ENCODE results near the gene ZNF587.
"Not testable (repeated sequence)": the region's sequence is repeated elsewhere in the genome, so short reads cannot be mapped to it uniquely, and the experiment has no call there.

The ZNF587 gene

GRCh38 chr19:57849666-57850473, at the start of gene ZNF587:
TSS of gene ZNF587 (plus strand) at chr19:57849859. CDS start at chr19:57850039, 180 bp downstream.
- H3K4me1 ChIP-seq; H3K9me3 ChIP-seq; H3K27me3 ChIP-seq (ENCODE audit: low read depth); in situ Hi-C loops (cut with MboI; ENCODE audit: low sequenced_read_pairs): not testable (repeated sequence)
- peak; percentile 83 for DNase-seq (ENCODE audit: low spot score in 2 of 2)
- peaks cover 28% of the 10 kb centered on the region for H3K36me3 ChIP-seq (replicated peaks)
- H3K4me3 ChIP-seq: peak within 1 kb of the TSS; percentile 55

GRCh38 chr19:57800696-57801095, 49.0 kb upstream of the ZNF587 start:
- no peaks in the 10 kb centered on the region; the same call in 1 of the 2 replicates for H3K36me3 ChIP-seq (replicated peaks)
- no peaks in the 10 kb centered on the region for H3K27me3 ChIP-seq (ENCODE audit: low read depth)
- H3K4me3 ChIP-seq: no peak overlapping the region
- in situ Hi-C loops (cut with MboI; ENCODE audit: low sequenced_read_pairs): no loop called here
- no peak for DNase-seq (ENCODE audit: low spot score in 2 of 2)
- 0 out of 2 replicates have a peak, but pooled peaks cover 4% of the 10 kb centered on the region for H3K4me1 ChIP-seq
- H3K9me3 ChIP-seq: no peaks in the 10 kb centered on the region

- DNase-seq (ENCODE audit: low spot score in 2 of 2): no peak
- H3K27me3 ChIP-seq (ENCODE audit: low read depth): no peaks in the 10 kb centered on the region
- no peak overlapping the region for H3K4me3 ChIP-seq
- 0 out of 2 replicates have a peak, but pooled peaks cover 4% of the 10 kb centered on the region for H3K4me1 ChIP-seq
- no peaks in the 10 kb centered on the region for H3K9me3 ChIP-seq
- no peaks in the 10 kb centered on the region; the same call in 1 of the 2 replicates for H3K36me3 ChIP-seq (replicated peaks)
- in situ Hi-C loops (cut with MboI; ENCODE audit: low sequenced_read_pairs): no loop called here
These were observed 47.4 kb upstream of the ZNF587 start for GRCh38 chr19:57802269-57802668.

GRCh38 chr19:57803265-57803593, 46.4 kb upstream of the ZNF587 start:
- in situ Hi-C loops (cut with MboI; ENCODE audit: low sequenced_read_pairs): no loop called here
- no peak for DNase-seq (ENCODE audit: low spot score in 2 of 2)
- peaks cover 1% of the 10 kb centered on the region for H3K36me3 ChIP-seq (replicated peaks)
- H3K4me1 ChIP-seq: 0 out of 2 replicates have a peak, but pooled peaks cover 4% of the 10 kb centered on the region
- no peaks in the 10 kb centered on the region for H3K9me3 ChIP-seq
- H3K27me3 ChIP-seq (ENCODE audit: low read depth): no peaks in the 10 kb centered on the region
- H3K4me3 ChIP-seq: no peak overlapping the region

- Histone ChIP-seq H3K36me3 (replicated peaks) (peaks cover 4% of the 10 kb centered on the region), H3K4me1 (0 out of 2 replicates have a peak, but pooled peaks cover 4% of the 10 kb centered on the region), H3K9me3 (no peaks in the 10 kb centered on the region), H3K4me3 (no peak overlapping the region), H3K27me3 (ENCODE audit: low read depth) (no peaks in the 10 kb centered on the region)
- in situ Hi-C loops (cut with MboI; ENCODE audit: low sequenced_read_pairs): no loop called here
- DNase-seq (ENCODE audit: low spot score in 2 of 2): no peak
These were observed 45.9 kb upstream of the ZNF587 start for GRCh38 chr19:57803594-57804325.

GRCh38 chr19:57807541-57807940, 42.1 kb upstream of the ZNF587 start:
- in situ Hi-C loops (cut with MboI; ENCODE audit: low sequenced_read_pairs): no loop called here
- H3K27me3 ChIP-seq (ENCODE audit: low read depth): no peaks in the 10 kb centered on the region
- H3K4me1 ChIP-seq: no peaks in the 10 kb centered on the region
- H3K36me3 ChIP-seq (replicated peaks): peaks cover 19% of the 10 kb centered on the region
- H3K9me3 ChIP-seq: no peaks in the 10 kb centered on the region
- no peak for DNase-seq (ENCODE audit: low spot score in 2 of 2)
- no peak overlapping the region for H3K4me3 ChIP-seq

GRCh38 chr19:57810410-57811295, 39.0 kb upstream of the ZNF587 start:
- H3K4me3 ChIP-seq; DNase-seq (ENCODE audit: low spot score in 2 of 2); H3K4me1 ChIP-seq; H3K27me3 ChIP-seq (ENCODE audit: low read depth); H3K9me3 ChIP-seq; in situ Hi-C loops (cut with MboI; ENCODE audit: low sequenced_read_pairs): not testable (repeated sequence)
- H3K36me3 ChIP-seq (replicated peaks): peaks cover 19% of the 10 kb centered on the region

- no peaks in the 10 kb centered on the region; the same call in 1 of the 2 replicates for H3K4me1 ChIP-seq
- H3K27me3 ChIP-seq (ENCODE audit: low read depth): no peaks in the 10 kb centered on the region
- H3K9me3 ChIP-seq: no peaks in the 10 kb centered on the region
- DNase-seq (ENCODE audit: low spot score in 2 of 2): no peak
- in situ Hi-C loops (cut with MboI; ENCODE audit: low sequenced_read_pairs): no loop called here
- peaks cover 19% of the 10 kb centered on the region for H3K36me3 ChIP-seq (replicated peaks)
- no peak overlapping the region for H3K4me3 ChIP-seq
These were observed 37.4 kb upstream of the ZNF587 start for GRCh38 chr19:57812226-57812625.

GRCh38 chr19:57812975-57813820, 36.5 kb upstream of the ZNF587 start:
- Histone ChIP-seq H3K36me3 (replicated peaks) (peaks cover 18% of the 10 kb centered on the region), H3K4me3 (peak overlapping the region; percentile 83)
- in situ Hi-C loops (cut with MboI; ENCODE audit: low sequenced_read_pairs); H3K27me3 ChIP-seq (ENCODE audit: low read depth); DNase-seq (ENCODE audit: low spot score in 2 of 2); H3K4me1 ChIP-seq; H3K9me3 ChIP-seq: not testable (repeated sequence)

- peaks cover 15% of the 10 kb centered on the region for H3K36me3 ChIP-seq (replicated peaks)
- peak; percentile 32 to 57 for DNase-seq (ENCODE audit: low spot score in 2 of 2)
- H3K4me1 ChIP-seq: no peaks in the 10 kb centered on the region; the same call in 1 of the 2 replicates
- H3K4me3 ChIP-seq: peak overlapping the region; percentile 83
- no peaks in the 10 kb centered on the region for H3K9me3 ChIP-seq
- H3K27me3 ChIP-seq (ENCODE audit: low read depth): no peaks in the 10 kb centered on the region
- in situ Hi-C loops (cut with MboI; ENCODE audit: low sequenced_read_pairs): no loop called here
These were observed 35.6 kb upstream of the ZNF587 start for GRCh38 chr19:57813919-57814504.

- Histone ChIP-seq H3K27me3 (ENCODE audit: low read depth) (no peaks in the 10 kb centered on the region), H3K9me3 (no peaks in the 10 kb centered on the region), H3K4me1 (no peaks in the 10 kb centered on the region; the same call in 1 of the 2 replicates), H3K36me3 (replicated peaks) (peaks cover 9% of the 10 kb centered on the region), H3K4me3 (peak within 1 kb of the TSS; percentile 83)
- in situ Hi-C loops (cut with MboI; ENCODE audit: low sequenced_read_pairs): no loop called here
- peak; percentile 89 to 94 for DNase-seq (ENCODE audit: low spot score in 2 of 2)
These were observed 35.0 kb upstream of the ZNF587 start, which contains the start of gene ZNF552 for GRCh38 chr19:57814505-57815246. TSS of gene ZNF552 (minus strand) at chr19:57814913. CDS start at chr19:57814743, 170 bp downstream.
